ENCODE data around the gene GGACT. TPM values are rescaled to one million over a fixed set of nuclear protein-coding genes. Genes with fewer than 3 reads are reported as not detected.
"Not testable (repeated sequence)": the region's sequence is repeated elsewhere in the genome, so short reads cannot be mapped to it uniquely, and the experiment has no call there.

GGACT gene
- total and polyA plus RNA-seq, 2 experiments from 2014 or later = 0.24 to 1.0 TPM

- TF ChIP-seq CREB1 (CRISPR knock-in tag; IDR thresholded peaks at IDR 0.05; ENCODE audit: low read depth) = no peak
- no peak for TF ChIP-seq POLR2AphosphoS5 (IDR thresholded peaks at IDR 0.05; ENCODE audit: low read depth)
- no peak for TF ChIP-seq EZH2phosphoT487 (IDR thresholded peaks at IDR 0.05; ENCODE audit: unreplicated experiment)
These were observed 31.4 kb upstream of the GGACT start (continued) for GRCh38 chr13:100619940-100620339.

- H3K27me3 Mint-ChIP-seq (ENCODE audit: insufficient read depth, low read depth, poor library complexity); H3F3A ChIP-seq (replicated peaks; ENCODE audit: low read depth); DNase-seq (ENCODE audit: low spot score); H3K79me2 ChIP-seq (replicated peaks; ENCODE audit: insufficient read depth); H3K27me3 ChIP-seq (ENCODE audit: insufficient read depth); H3K4me1 Mint-ChIP-seq; H3K27ac ChIP-seq (ENCODE audit: low read depth); H3K4me3 Mint-ChIP-seq; H3K27ac Mint-ChIP-seq; H3K4me1 ChIP-seq (ENCODE audit: insufficient read depth); H4K20me1 ChIP-seq (replicated peaks; ENCODE audit: insufficient read depth); H2AFZ ChIP-seq; H3K4me3 ChIP-seq; ATAC-seq; H3K4me2 ChIP-seq; H3K9me2 ChIP-seq (ENCODE audit: insufficient read depth): not testable (repeated sequence)
- peaks cover 23% of the 10 kb centered on the region for H3K36me3 ChIP-seq (ENCODE audit: insufficient read depth)
- Mint-ChIP-seq H3K9me3 (peaks cover 48% of the 10 kb centered on the region), H3K36me3 (ENCODE audit: low read depth) (peaks cover 66% of the 10 kb centered on the region)
These were observed 30.3 kb upstream of the GGACT start for GRCh38 chr13:100618897-100619296.

- H4K20me1 ChIP-seq (replicated peaks; ENCODE audit: insufficient read depth) = no peaks in the 10 kb centered on the region
- peaks cover 2% of the 10 kb centered on the region for H3K27me3 Mint-ChIP-seq (ENCODE audit: insufficient read depth, low read depth, poor library complexity)
- no peaks in the 10 kb centered on the region; the same call in 1 of the 2 replicates for H3F3A ChIP-seq (replicated peaks; ENCODE audit: low read depth)
- no peaks in the 10 kb centered on the region for H3K9me2 ChIP-seq (ENCODE audit: insufficient read depth)
- H3K4me3 Mint-ChIP-seq = no peak overlapping the region
- H3K4me1 Mint-ChIP-seq = peaks cover 8% of the 10 kb centered on the region; the same call in 2 of the 3 replicates
- no peaks in the 10 kb centered on the region for H3K4me1 ChIP-seq (ENCODE audit: insufficient read depth)
- H3K9me3 Mint-ChIP-seq = peaks cover 17% of the 10 kb centered on the region
- TF ChIP-seq ZNF114 (CRISPR knock-in tag; IDR thresholded peaks at IDR 0.05) (no peak), ZNF462 (CRISPR knock-in tag; IDR thresholded peaks at IDR 0.05) (no peak), POLR2AphosphoS5 (IDR thresholded peaks at IDR 0.05; ENCODE audit: low read depth) (no peak)
- no peak overlapping the region for H3K4me2 ChIP-seq
- H3K27ac ChIP-seq (ENCODE audit: low read depth) = no peak overlapping the region
- peaks cover 24% of the 10 kb centered on the region for H3K36me3 Mint-ChIP-seq (ENCODE audit: low read depth)
- DNase-seq (ENCODE audit: low spot score) = no peak
- H3K27ac Mint-ChIP-seq = no peak overlapping the region
- H3K36me3 ChIP-seq (ENCODE audit: insufficient read depth) = peaks cover 6% of the 10 kb centered on the region
- ATAC-seq = no peak
- no peak overlapping the region for H3K4me3 ChIP-seq
- H2AFZ ChIP-seq = no peak overlapping the region
- H3K27me3 ChIP-seq (ENCODE audit: insufficient read depth) = no peaks in the 10 kb centered on the region
- H3K79me2 ChIP-seq (replicated peaks; ENCODE audit: insufficient read depth) = no peaks in the 10 kb centered on the region
These were observed 24.4 kb upstream of the GGACT start for GRCh38 chr13:100613031-100613430.

Measured in GM23338 (cell line).